Measurements from ENCODE around the gene WNT2. TPM values are rescaled to one million over a fixed set of nuclear protein-coding genes. Genes with fewer than 3 reads are reported as not detected.

WNT2 gene
- total RNA-seq, 1 donor from 2014 or later = 0.29 TPM

GRCh38 chr7:117278040-117278439, 44.8 kb downstream of the WNT2 start:
- DNase-seq (ENCODE audit: low read depth) = no peak
- Histone ChIP-seq H3K4me3 (ENCODE audit: low read depth, low read length) (no peak overlapping the region), H3K36me3 (ENCODE audit: control insufficient read depth, insufficient read depth, low read length) (no peaks in the 10 kb centered on the region), H3K27me3 (ENCODE audit: control insufficient read depth, insufficient read depth, low read length) (no peaks in the 10 kb centered on the region)
- TF ChIP-seq, protein P1, sequence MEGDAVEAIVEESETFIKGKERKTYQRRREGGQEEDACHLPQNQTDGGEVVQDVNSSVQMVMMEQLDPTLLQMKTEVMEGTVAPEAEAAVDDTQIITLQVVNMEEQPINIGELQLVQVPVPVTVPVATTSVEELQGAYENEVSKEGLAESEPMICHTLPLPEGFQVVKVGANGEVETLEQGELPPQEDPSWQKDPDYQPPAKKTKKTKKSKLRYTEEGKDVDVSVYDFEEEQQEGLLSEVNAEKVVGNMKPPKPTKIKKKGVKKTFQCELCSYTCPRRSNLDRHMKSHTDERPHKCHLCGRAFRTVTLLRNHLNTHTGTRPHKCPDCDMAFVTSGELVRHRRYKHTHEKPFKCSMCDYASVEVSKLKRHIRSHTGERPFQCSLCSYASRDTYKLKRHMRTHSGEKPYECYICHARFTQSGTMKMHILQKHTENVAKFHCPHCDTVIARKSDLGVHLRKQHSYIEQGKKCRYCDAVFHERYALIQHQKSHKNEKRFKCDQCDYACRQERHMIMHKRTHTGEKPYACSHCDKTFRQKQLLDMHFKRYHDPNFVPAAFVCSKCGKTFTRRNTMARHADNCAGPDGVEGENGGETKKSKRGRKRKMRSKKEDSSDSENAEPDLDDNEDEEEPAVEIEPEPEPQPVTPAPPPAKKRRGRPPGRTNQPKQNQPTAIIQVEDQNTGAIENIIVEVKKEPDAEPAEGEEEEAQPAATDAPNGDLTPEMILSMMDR (IDR thresholded peaks at IDR 0.05; ENCODE audit: insufficient read depth, low read length, poor library complexity, severe bottlenecking) = no peak

GRCh38 chr7:117277576-117277975, 45.3 kb downstream of the WNT2 start:
- no peak for DNase-seq (ENCODE audit: low read depth)
- no peaks in the 10 kb centered on the region for H3K36me3 ChIP-seq (ENCODE audit: control insufficient read depth, insufficient read depth, low read length)
- no peak overlapping the region for H3K4me3 ChIP-seq (ENCODE audit: low read depth, low read length)
- TF ChIP-seq, protein P1 (IDR thresholded peaks at IDR 0.05; ENCODE audit: insufficient read depth, low read length, poor library complexity, severe bottlenecking) = no peak
- no peaks in the 10 kb centered on the region for H3K27me3 ChIP-seq (ENCODE audit: control insufficient read depth, insufficient read depth, low read length)

DNA sequence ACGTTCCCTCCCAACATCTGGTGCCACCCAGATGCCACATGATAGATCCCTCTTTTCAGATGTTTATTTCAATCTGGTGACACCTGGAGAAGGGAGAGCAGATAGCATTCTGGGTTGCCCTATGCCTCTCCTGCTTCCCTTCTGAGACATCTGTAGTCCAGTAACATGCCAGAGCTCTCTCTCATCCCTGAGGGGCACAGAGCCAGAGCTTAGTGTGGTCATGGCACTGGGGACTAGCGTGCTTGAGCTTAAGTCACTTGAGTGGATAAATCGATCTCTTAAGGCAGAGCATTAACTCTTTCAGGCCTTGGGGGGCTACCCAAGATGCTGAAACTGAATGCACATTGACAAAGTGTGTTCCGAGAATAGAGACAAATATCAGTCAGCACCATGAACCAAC, 47.9 kb downstream of the WNT2 start:
- TF ChIP-seq, protein P1 (IDR thresholded peaks at IDR 0.05; ENCODE audit: insufficient read depth, low read length, poor library complexity, severe bottlenecking) = no peak
- no peaks in the 10 kb centered on the region for H3K36me3 ChIP-seq (ENCODE audit: control insufficient read depth, insufficient read depth, low read length)
- no peaks in the 10 kb centered on the region for H3K27me3 ChIP-seq (ENCODE audit: control insufficient read depth, insufficient read depth, low read length)
- H3K4me3 ChIP-seq (ENCODE audit: low read depth, low read length) = no peak overlapping the region
- no peak for DNase-seq (ENCODE audit: low read depth)

DNA sequence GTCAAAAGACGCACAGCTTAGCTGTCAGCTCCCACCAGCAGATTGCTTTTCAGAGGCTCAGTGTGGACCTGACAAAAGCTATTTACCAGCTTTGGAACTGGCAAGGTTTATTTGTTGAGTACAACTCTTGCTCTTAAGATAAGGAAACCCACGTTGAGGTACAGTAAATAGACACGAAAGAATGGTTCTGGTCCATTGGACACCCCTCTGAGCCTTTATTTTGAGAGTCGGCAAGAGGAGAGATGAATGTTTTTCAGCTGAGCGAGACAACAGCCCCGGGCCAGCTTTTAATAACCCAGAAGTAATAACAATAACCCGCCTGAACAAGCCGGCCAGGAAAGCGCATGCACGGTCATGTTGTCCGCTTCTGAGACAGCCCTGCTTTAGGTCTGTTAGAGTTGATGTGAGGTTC, 49.0 kb downstream of the WNT2 start:
- TF ChIP-seq, protein P1 (IDR thresholded peaks at IDR 0.05; ENCODE audit: insufficient read depth, low read length, poor library complexity, severe bottlenecking) = no peak
- Histone ChIP-seq H3K4me3 (ENCODE audit: low read depth, low read length) (no peak overlapping the region), H3K27me3 (ENCODE audit: control insufficient read depth, insufficient read depth, low read length) (no peaks in the 10 kb centered on the region), H3K36me3 (ENCODE audit: control insufficient read depth, insufficient read depth, low read length) (no peaks in the 10 kb centered on the region)
- no peak for DNase-seq (ENCODE audit: low read depth)

GRCh38 chr7:117273325-117273724, 49.5 kb downstream of the WNT2 start:
- TF ChIP-seq, protein P1 (IDR thresholded peaks at IDR 0.05; ENCODE audit: insufficient read depth, low read length, poor library complexity, severe bottlenecking) = no peak
- H3K36me3 ChIP-seq (ENCODE audit: control insufficient read depth, insufficient read depth, low read length) = no peaks in the 10 kb centered on the region
- H3K27me3 ChIP-seq (ENCODE audit: control insufficient read depth, insufficient read depth, low read length) = no peaks in the 10 kb centered on the region
- DNase-seq (ENCODE audit: low read depth) = no peak
- no peak overlapping the region for H3K4me3 ChIP-seq (ENCODE audit: low read depth, low read length)

- no peaks in the 10 kb centered on the region for H3K36me3 ChIP-seq (ENCODE audit: control insufficient read depth, insufficient read depth, low read length)
- TF ChIP-seq, protein P1 (IDR thresholded peaks at IDR 0.05; ENCODE audit: insufficient read depth, low read length, poor library complexity, severe bottlenecking) = no peak
- no peak overlapping the region for H3K4me3 ChIP-seq (ENCODE audit: low read depth, low read length)
- no peak for DNase-seq (ENCODE audit: low read depth)
- no peaks in the 10 kb centered on the region for H3K27me3 ChIP-seq (ENCODE audit: control insufficient read depth, insufficient read depth, low read length)
Measured at GRCh38 chr7:117272017-117272759, 50.7 kb downstream of the WNT2 start.
